Liver (tissue), 3 donors: ENCODE results near the gene NEK7.

Experiments used
- CTCF ChIP-seq: fragments of 150-350 bp; IDR thresholded peaks from 2 replicates; pipeline ENCODE4 v1.5.1; 2017; ENCODE audit warnings: improper control_type of control experiment, low read depth, low read length; ENCODE audit not compliant: missing input control
- FOXA1 ChIP-seq: IDR thresholded peaks from 2 replicates; pipeline ENCODE4 v1.6.1; 2016; ENCODE audit warnings: antibody characterized with exemption
- RAD21 ChIP-seq, 2 donors: IDR thresholded peaks; 2 replicates each; pipeline ENCODE4 v1.6.1; 2016; ENCODE audit warnings: antibody characterized with exemption in 2 of 2, mild to moderate bottlenecking in 2 of 2
- RXRA ChIP-seq, 2 donors: IDR thresholded peaks; 2 replicates each; pipeline ENCODE4 v1.6.1; 2017 to 2018; ENCODE audit warnings: antibody characterized with exemption in 2 of 2, mild to moderate bottlenecking in 1 of 2
- TAF1 ChIP-seq: conservative IDR thresholded peaks from 2 replicates; pipeline ENCODE4 v1.6.1; 2016; ENCODE audit warnings: antibody characterized with exemption, mild to moderate bottlenecking
- donor health status: healthy.
- donor health status: healthy.

- TF ChIP-seq CTCF, result no peak
- no peak for TF ChIP-seq FOXA1
- TF ChIP-seq RAD21 (IDR thresholded peaks at IDR 0.05), result no peak
- TF ChIP-seq TAF1, result no peak
- TF ChIP-seq RXRA (IDR thresholded peaks at IDR 0.05), result no peak
Observed at GRCh38 chr1:198109371-198109715, 47.5 kb upstream of the NEK7 start.
